DOHH2 (cell line): ENCODE data around the gene DDX46.
"Not testable (repeated sequence)": the region's sequence is repeated elsewhere in the genome, so short reads cannot be mapped to it uniquely, and the experiment has no call there.

Experiments used
- H3F3A ChIP-seq: fragments of 200-600 bp; sonication (generic), shearing (Covaris generic); 2 replicates; pipeline ENCODE4 v1.6.0; 2016; ENCODE audit warnings: antibody characterized with exemption, mild to moderate bottlenecking; ENCODE audit not compliant: control insufficient read depth, insufficient read depth
- H3K27ac ChIP-seq: fragments of 200-600 bp; sonication (generic); 2 replicates; pipeline ENCODE4 v1.5.1; 2014; ENCODE audit warnings: low read depth, mild to moderate bottlenecking, low read length, moderate library complexity
- H3K27me3 ChIP-seq: fragments of 200-600 bp; sonication (generic); 2 replicates; pipeline ENCODE4 v1.6.1; 2014; ENCODE audit warnings: mild to moderate bottlenecking, low read length, mixed read lengths; ENCODE audit not compliant: control insufficient read depth
- H3K36me3 ChIP-seq: fragments of 200-600 bp; sonication (generic); 2 replicates; pipeline ENCODE4 v1.6.1; 2014; ENCODE audit warnings: mild to moderate bottlenecking, low read length, moderate library complexity, mixed read lengths; ENCODE audit not compliant: control insufficient read depth
- H3K4me1 ChIP-seq: fragments of 200-600 bp; sonication (generic); 2 replicates; pipeline ENCODE4 v1.6.1; 2014; ENCODE audit warnings: mild to moderate bottlenecking, low read length, mixed read lengths; ENCODE audit not compliant: control insufficient read depth
- H3K4me2 ChIP-seq: fragments of 200-600 bp; sonication (generic); 2 replicates; pipeline ENCODE4 v1.6.0; 2014; ENCODE audit warnings: mild to moderate bottlenecking, low read length, moderate library complexity
- H3K4me3 ChIP-seq: fragments of 200-600 bp; sonication (generic); 2 replicates; pipeline ENCODE4 v1.5.1; 2014; ENCODE audit warnings: mild to moderate bottlenecking, low read length, mixed read lengths
- H3K79me2 ChIP-seq: fragments of 200-600 bp; sonication (generic); 2 replicates; pipeline ENCODE4 v1.6.1; 2014; ENCODE audit warnings: mild to moderate bottlenecking, low read length, mixed read lengths; ENCODE audit not compliant: control insufficient read depth
- H3K9me2 ChIP-seq: fragments of 200-600 bp; sonication (generic); replicated peaks from 2 replicates; pipeline ENCODE4 v1.6.1; 2014; ENCODE audit warnings: mild to moderate bottlenecking, low read length, mixed read lengths; ENCODE audit not compliant: control insufficient read depth
- H3K9me3 ChIP-seq: fragments of 200-600 bp; sonication (generic); 2 replicates; pipeline ENCODE4 v1.6.1; 2014; ENCODE audit warnings: antibody characterized with exemption, low read length, mixed read lengths; ENCODE audit not compliant: control insufficient read depth, insufficient read depth
- H4K20me1 ChIP-seq: fragments of 200-600 bp; sonication (generic); 2 replicates; pipeline ENCODE4 v1.6.0; 2014; ENCODE audit warnings: low read depth, mild to moderate bottlenecking, antibody characterized with exemption, low read length, moderate library complexity; ENCODE audit not compliant: control insufficient read depth, insufficient read depth
- CTCF ChIP-seq: fragments of 200-600 bp; sonication (generic); IDR thresholded peaks from one replicate; pipeline ENCODE4 v1.5.1; 2014; ENCODE audit warnings: antibody characterized with exemption, mild to moderate bottlenecking, low read depth, low read length; ENCODE audit not compliant: poor library complexity, severe bottlenecking
- EZH2phosphoT487 ChIP-seq: fragments of 200-600 bp; sonication (generic); IDR thresholded peaks from 2 replicates; pipeline ENCODE4 v1.6.1; 2017; ENCODE audit warnings: borderline replicate concordance, mild to moderate bottlenecking, antibody characterized with exemption, low read length, moderate library complexity, mixed read lengths

Gene DDX46

DNA sequence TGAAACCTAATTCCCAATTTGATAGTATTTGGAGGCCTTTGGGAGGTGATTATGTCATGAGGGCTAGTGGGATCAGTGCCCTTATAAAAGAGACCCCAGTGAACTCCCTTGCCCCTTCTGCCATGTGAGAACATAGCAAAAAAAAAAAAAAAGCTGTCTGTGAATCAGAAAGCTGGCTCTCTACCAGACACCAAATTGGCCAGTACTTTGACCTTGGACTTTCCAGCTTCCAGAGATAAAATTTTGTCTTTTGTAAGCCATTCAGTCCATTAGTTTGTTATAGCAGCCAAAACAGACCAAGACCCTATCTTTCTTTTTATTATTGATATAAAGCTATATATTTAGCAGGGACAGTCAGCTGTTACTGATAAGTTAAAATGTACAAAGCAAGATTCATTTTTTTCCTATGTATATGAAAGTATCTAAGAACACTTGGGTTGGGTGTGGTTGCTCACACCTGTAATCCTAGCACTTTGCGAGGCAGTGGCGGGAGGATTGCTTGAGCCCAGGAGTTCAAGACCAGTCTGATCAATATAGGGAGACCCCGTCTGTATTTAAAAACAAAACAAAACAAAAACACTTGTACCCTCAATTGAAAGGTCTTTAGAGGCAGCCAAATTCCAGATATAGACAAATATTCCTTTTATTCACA, 79.1 kb downstream of the DDX46 start:
- H3K4me2 ChIP-seq, result no peak overlapping the region
- H3K4me3 ChIP-seq, result no peak overlapping the region
- no peaks in the 10 kb centered on the region for H3K9me2 ChIP-seq
- no peaks in the 10 kb centered on the region for H3K27me3 ChIP-seq
- peaks cover 4% of the 10 kb centered on the region; the same call in 1 of the 2 replicates for H3F3A ChIP-seq
- TF ChIP-seq CTCF, result no peak
- no peak for TF ChIP-seq EZH2phosphoT487
- H3K27ac ChIP-seq, result no peak overlapping the region
- no peaks in the 10 kb centered on the region for H3K9me3 ChIP-seq
- peaks cover 29% of the 10 kb centered on the region for H3K36me3 ChIP-seq
- no peaks in the 10 kb centered on the region for H3K4me1 ChIP-seq
- no peaks in the 10 kb centered on the region for H4K20me1 ChIP-seq
- H3K79me2 ChIP-seq, result no peaks in the 10 kb centered on the region

DNA sequence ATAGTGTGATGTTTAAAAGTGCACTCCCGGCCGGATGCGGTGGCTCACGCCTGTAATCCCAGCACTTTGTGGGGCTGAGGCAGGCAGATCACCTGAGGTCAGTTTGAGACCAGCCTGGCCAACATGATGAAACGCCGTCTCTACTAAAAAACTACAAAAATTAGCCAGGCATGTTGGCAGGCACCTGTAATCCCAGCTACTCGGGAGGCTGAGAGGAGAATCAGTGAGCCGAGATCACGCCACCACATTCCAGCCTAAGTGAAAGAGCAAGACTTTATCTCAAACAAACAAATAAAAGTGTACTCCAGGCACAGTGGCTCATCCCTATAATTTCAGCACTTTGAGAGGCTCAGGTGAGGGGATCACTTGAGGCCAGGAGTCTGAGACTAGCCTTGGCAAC, 79.8 kb downstream of the DDX46 start:
- not testable (repeated sequence) for H3K4me3 ChIP-seq, H3K79me2 ChIP-seq, H4K20me1 ChIP-seq, H3K9me2 ChIP-seq, H3K27me3 ChIP-seq, H3F3A ChIP-seq, H3K27ac ChIP-seq, H3K4me1 ChIP-seq, H3K4me2 ChIP-seq, H3K9me3 ChIP-seq
- peaks cover 24% of the 10 kb centered on the region for H3K36me3 ChIP-seq

GRCh38 chr5:134840811-134841210, 82.2 kb downstream of the DDX46 start:
- Histone ChIP-seq H3K36me3 (peaks cover 18% of the 10 kb centered on the region), H3K9me3 (no peaks in the 10 kb centered on the region), H3K27me3 (no peaks in the 10 kb centered on the region), H3K4me1 (peaks cover 9% of the 10 kb centered on the region), H3K79me2 (peaks cover 5% of the 10 kb centered on the region), H3K9me2 (no peaks in the 10 kb centered on the region), H3F3A (peaks cover 12% of the 10 kb centered on the region; the same call in 1 of the 2 replicates), H3K4me3 (no peak overlapping the region), H4K20me1 (no peaks in the 10 kb centered on the region), H3K4me2 (no peak overlapping the region), H3K27ac (no peak overlapping the region)
- TF ChIP-seq CTCF, result no peak
- no peak for TF ChIP-seq EZH2phosphoT487

- Histone ChIP-seq H3K27me3 (no peaks in the 10 kb centered on the region), H3K36me3 (peaks cover 36% of the 10 kb centered on the region), H3K4me3 (no peak overlapping the region), H3K4me2 (no peak overlapping the region), H3K79me2 (peaks cover 39% of the 10 kb centered on the region), H3K9me2 (no peaks in the 10 kb centered on the region), H3K9me3 (no peaks in the 10 kb centered on the region), H3F3A (peaks cover 12% of the 10 kb centered on the region; the same call in 1 of the 2 replicates), H4K20me1 (no peaks in the 10 kb centered on the region), H3K4me1 (peaks cover 19% of the 10 kb centered on the region), H3K27ac (no peak overlapping the region)
- TF ChIP-seq CTCF, result no peak
- TF ChIP-seq EZH2phosphoT487, result no peak
These were observed 85.7 kb downstream of the DDX46 start for GRCh38 chr5:134844252-134844651.
